HCT116 (cell line): ENCODE results near the gene GPC1. TPM values are rescaled to one million over a fixed set of nuclear protein-coding genes. Genes with fewer than 3 reads are reported as not detected.

ENCODE experiments used
- ATAC-seq: fragments of 200-7000 bp; cut with Tn5 transposase; 2 replicates; pipeline ENCODE4 v1.9.1; 2020; ENCODE audit warnings: mild to moderate bottlenecking, moderate library complexity
- BruUV-seq: library from RNA; stranded (reverse); fragments of 400-500 nt; replicated peaks from 2 replicates; lab custom pipeline; 2021; lab: Mats Ljungman, UMichigan
- CTCF ChIA-PET: fragments of 300-600 bp; sonication (Branson Sonifier 250); formaldehyde crosslinking; loops from one replicate; lab custom pipeline; 2021; ENCODE audit warnings: antibody characterized with exemption; lab: Charles Lee
- POLR2A ChIA-PET: fragments of 300-600, 350-600 bp; sonication (Branson Sonifier 250); formaldehyde crosslinking; loops from one replicate; lab custom pipeline; 2021; ENCODE audit warnings: antibody characterized with exemption; lab: Charles Lee
- RAD21 ChIA-PET, 2 experiments: fragments of 300-600 bp; sonication (Branson Sonifier 250); formaldehyde crosslinking; loops; one replicate each; lab custom pipeline; 2023; ENCODE audit warnings: low total read pairs in 2 of 2; ENCODE audit not compliant: uncharacterized antibody in 2 of 2, unreplicated experiment in 2 of 2, low non-redundant PET in 1 of 2; lab: Charles Lee
- DNase-seq: peaks from one replicate; pipeline ENCODE4 v3.0.0-alpha.2; 2010; ENCODE audit warnings: low read depth, low spot score
- H2AFZ ChIP-seq: fragments of 200-600 bp; shearing (Covaris generic), sonication (generic); 2 replicates; pipeline ENCODE4 v1.6.1; 2017; ENCODE audit warnings: low read depth, mixed run types, mixed read lengths, antibody characterized with exemption, low read length; ENCODE audit not compliant: poor library complexity, severe bottlenecking
- H3K27ac ChIP-seq: 2 replicates; pipeline ENCODE4 v1.5.1; 2012; ENCODE audit warnings: low read depth, low read length
- H3K27me3 ChIP-seq: fragments of 200-600 bp; sonication (generic); 2 replicates; pipeline ENCODE4 v1.6.1; 2016; ENCODE audit warnings: mixed run types, low read length, mixed read lengths; ENCODE audit not compliant: insufficient read depth
- H3K36me3 ChIP-seq, 2 experiments: fragments of 200-500 bp in 1 of 2; fragments of 200-600 bp in 1 of 2; sonication (Bioruptor generic) in 1 of 2; sonication (generic) in 1 of 2; 2 replicates each; pipeline versions ENCODE4 v1.5.1 to v1.6.1; 2014 to 2016; ENCODE audit warnings: low read length in 2 of 2, inconsistent platforms in 1 of 2, mixed read lengths in 1 of 2, mixed run types in 1 of 2; ENCODE audit not compliant: insufficient read depth in 2 of 2, control insufficient read depth in 1 of 2
- H3K4me1 ChIP-seq, 2 experiments: fragments of 200-600 bp in 1 of 2; sonication (generic) in 1 of 2; 2 replicates each; pipeline versions ENCODE4 v1.5.1 to v1.6.1; 2012 to 2017; ENCODE audit warnings: low read length in 2 of 2, inconsistent platforms in 1 of 2, mild to moderate bottlenecking in 1 of 2, mixed read lengths in 1 of 2, mixed run types in 1 of 2, moderate library complexity in 1 of 2; ENCODE audit not compliant: insufficient read depth in 2 of 2, control insufficient read depth in 1 of 2
- H3K4me2 ChIP-seq: fragments of 200-600 bp; sonication (generic); 2 replicates; pipeline ENCODE4 v1.6.1; 2017; ENCODE audit warnings: mixed run types, low read length, mixed read lengths
- H3K4me3 ChIP-seq, 2 experiments: fragments of 200-600 bp in 1 of 2; sonication (generic) in 1 of 2; replicated peaks in 1 of 2; 2 replicates each; pipeline ENCODE4 v1.5.1; 2011 to 2016; ENCODE audit warnings: low read length in 2 of 2, control low read depth in 1 of 2, low read depth in 1 of 2, mild to moderate bottlenecking in 1 of 2, mixed read lengths in 1 of 2, mixed run types in 1 of 2
- H3K79me2 ChIP-seq: fragments of 200-600 bp; sonication (generic); 2 replicates; pipeline ENCODE4 v1.6.1; 2017; ENCODE audit warnings: mild to moderate bottlenecking, mixed run types, low read length, moderate library complexity, mixed read lengths; ENCODE audit not compliant: insufficient read depth
- H3K9ac ChIP-seq: fragments of 200-600 bp; sonication (generic); 2 replicates; pipeline ENCODE4 v1.6.1; 2016; ENCODE audit warnings: low read length, mixed read lengths
- H3K9me2 ChIP-seq: fragments of 200-600 bp; sonication (generic), shearing (Covaris generic); 2 replicates; pipeline ENCODE4 v1.6.1; 2017; ENCODE audit warnings: mixed run types, mild to moderate bottlenecking, moderate library complexity; ENCODE audit not compliant: insufficient read depth
- H3K9me3 ChIP-seq, 2 experiments: fragments of 200-500 bp in 1 of 2; fragments of 200-600 bp in 1 of 2; sonication (Bioruptor generic) in 1 of 2; sonication (generic) in 1 of 2; 2 replicates each; pipeline ENCODE4 v1.6.1; 2014 to 2017; ENCODE audit warnings: low read length in 2 of 2, mixed read lengths in 2 of 2, inconsistent platforms in 1 of 2, low read depth in 1 of 2, mild to moderate bottlenecking in 1 of 2, mixed run types in 1 of 2, moderate library complexity in 1 of 2; ENCODE audit not compliant: control insufficient read depth in 1 of 2, insufficient read depth in 1 of 2
- H4K20me1 ChIP-seq: fragments of 200-600 bp; sonication (generic), shearing (Covaris generic); 2 replicates; pipeline ENCODE4 v1.6.1; 2017; ENCODE audit warnings: mixed run types, mild to moderate bottlenecking, moderate library complexity; ENCODE audit not compliant: insufficient read depth
- CBX3 ChIP-seq: IDR thresholded peaks from 2 replicates; pipeline ENCODE4 v1.6.1; 2012; ENCODE audit warnings: low read depth
- CEBPB ChIP-seq: IDR thresholded peaks from 2 replicates; pipeline ENCODE4 v1.6.1; 2012; ENCODE audit warnings: low read depth
- EGR1 ChIP-seq: IDR thresholded peaks from 2 replicates; pipeline ENCODE4 v1.6.1; 2012; ENCODE audit warnings: low read depth
- ELF1 ChIP-seq: IDR thresholded peaks from 2 replicates; pipeline ENCODE4 v1.6.1; 2012; ENCODE audit warnings: low read depth, borderline replicate concordance
- EZH2 ChIP-seq: fragments of 200-600 bp; sonication (generic); IDR thresholded peaks from 2 replicates; pipeline ENCODE4 v1.6.1; 2017; ENCODE audit warnings: antibody characterized with exemption, mixed run types
- EZH2phosphoT487 ChIP-seq: fragments of 200-600 bp; IDR thresholded peaks from 2 replicates; pipeline ENCODE4 v1.6.1; 2018; ENCODE audit warnings: antibody characterized with exemption, borderline replicate concordance
- JUND ChIP-seq: IDR thresholded peaks from 2 replicates; pipeline ENCODE4 v1.6.1; 2012
- POLR2A ChIP-seq: IDR thresholded peaks from 2 replicates; pipeline ENCODE4 v1.7.0; 2011; ENCODE audit warnings: borderline replicate concordance; ENCODE audit not compliant: insufficient read depth, insufficient read length; ENCODE audit errors: extremely low read depth
- POLR2AphosphoS5 ChIP-seq: IDR thresholded peaks from 2 replicates; pipeline ENCODE4 v1.6.1; 2011; ENCODE audit warnings: mild to moderate bottlenecking, low read depth, low read length, moderate library complexity
- RAD21 ChIP-seq: IDR thresholded peaks from 2 replicates; pipeline ENCODE4 v1.6.1; 2012; ENCODE audit warnings: low read depth, mild to moderate bottlenecking
- REST ChIP-seq: IDR thresholded peaks from 2 replicates; pipeline ENCODE4 v1.6.1; 2012; ENCODE audit warnings: low read depth
- SRF ChIP-seq: IDR thresholded peaks from 2 replicates; pipeline ENCODE4 v1.6.1; 2012; ENCODE audit warnings: low read depth
- TCF7L2 ChIP-seq: IDR thresholded peaks from 2 replicates; pipeline ENCODE4 v1.7.0; 2011; ENCODE audit warnings: borderline replicate concordance, inconsistent platforms; ENCODE audit not compliant: insufficient read depth, insufficient read length; ENCODE audit errors: extremely low read depth
- YY1 ChIP-seq: IDR thresholded peaks from 2 replicates; pipeline ENCODE4 v1.6.1; 2011; ENCODE audit warnings: low read length, low read depth, moderate library complexity, mild to moderate bottlenecking; ENCODE audit not compliant: insufficient replicate concordance; ENCODE audit errors: extremely low read depth
- ZNF274 ChIP-seq: fragments of 200-500 bp; sonication (Bioruptor generic); IDR thresholded peaks from 2 replicates; pipeline ENCODE4 v1.6.1; 2014; ENCODE audit warnings: mild to moderate bottlenecking, low read depth, low read length, inconsistent platforms
- intact Hi-C: fragments of 100-400 bp; cut with micrococcal nuclease; formaldehyde crosslinking; loops from 2 replicates; pipeline ENCODE4 v1.10.0; 2022
- total RNA-seq: library from RNA; stranded (reverse); gene quantifications from one replicate; pipeline ENCODE4 v1.2.1, GENCODE V29; 2021; ENCODE audit not compliant: unreplicated experiment
- TF ChIP-seq, protein P1 (sequence below), 3 experiments: fragments of 200-600 bp in 1 of 3; sonication (generic) in 1 of 3; IDR thresholded peaks in 2 of 3; conservative IDR thresholded peaks in 1 of 3; 2 replicates each; pipeline ENCODE4 v1.5.1; 2012 to 2017; ENCODE audit warnings: low read depth in 2 of 3, low read length in 2 of 3, antibody characterized with exemption in 1 of 3, borderline replicate concordance in 1 of 3, control low read depth in 1 of 3, mild to moderate bottlenecking in 1 of 3, mixed read lengths in 1 of 3, mixed run types in 1 of 3, moderate library complexity in 1 of 3; ENCODE audit not compliant: insufficient read depth in 1 of 3
- TF ChIP-seq, protein P2 (sequence below): IDR thresholded peaks from 2 replicates; pipeline ENCODE4 v1.6.1; 2011; ENCODE audit warnings: mild to moderate bottlenecking, low read length, moderate library complexity; ENCODE audit not compliant: insufficient replicate concordance; ENCODE audit errors: extremely low read depth
- TF ChIP-seq, protein P3 (sequence below): IDR thresholded peaks from 2 replicates; pipeline ENCODE4 v1.6.1; 2012

Gene GPC1
- total RNA-seq, 1 experiment from 2014 or later, result 79.1 TPM

GRCh38 chr2:240397542-240397916 lies 37.9 kb upstream of the GPC1 start (continued):
- TF ChIP-seq ELF1 (no peak), YY1 (no peak), REST (no peak), POLR2A (no peak)

GRCh38 chr2:240397924-240398645 lies 37.4 kb upstream of the GPC1 start:
- Histone ChIP-seq H3K4me2 (no peak overlapping the region), H3K36me3 (no peaks in the 10 kb centered on the region), H3K4me3 (no peak overlapping the region), H2AFZ (no peak overlapping the region), H3K9ac (no peak overlapping the region), H3K4me1 (no peaks in the 10 kb centered on the region), H3K27ac (no peak overlapping the region), H3K9me3 (no peaks in the 10 kb centered on the region), H4K20me1 (no peaks in the 10 kb centered on the region), H3K9me2 (no peaks in the 10 kb centered on the region), H3K27me3 (no peaks in the 10 kb centered on the region), H3K79me2 (no peaks in the 10 kb centered on the region)
- DNase-seq, result no peak
- CTCF ChIA-PET, result no interaction called here
- POLR2A ChIA-PET, result no interaction called here
- RAD21 ChIA-PET, result no interaction called here
- intact Hi-C loops, result no loop called here
- no peak for ATAC-seq
- BruUV-seq, result no TSS peak
- TF ChIP-seq EZH2phosphoT487 (no peak), CEBPB (no peak), TCF7L2 (no peak), JUND (no peak), CBX3 (no peak), RAD21 (no peak), EZH2 (no peak), SRF (no peak), POLR2AphosphoS5 (no peak), EGR1 (no peak), ELF1 (no peak), ZNF274 (no peak)
- TF ChIP-seq, protein P1, sequence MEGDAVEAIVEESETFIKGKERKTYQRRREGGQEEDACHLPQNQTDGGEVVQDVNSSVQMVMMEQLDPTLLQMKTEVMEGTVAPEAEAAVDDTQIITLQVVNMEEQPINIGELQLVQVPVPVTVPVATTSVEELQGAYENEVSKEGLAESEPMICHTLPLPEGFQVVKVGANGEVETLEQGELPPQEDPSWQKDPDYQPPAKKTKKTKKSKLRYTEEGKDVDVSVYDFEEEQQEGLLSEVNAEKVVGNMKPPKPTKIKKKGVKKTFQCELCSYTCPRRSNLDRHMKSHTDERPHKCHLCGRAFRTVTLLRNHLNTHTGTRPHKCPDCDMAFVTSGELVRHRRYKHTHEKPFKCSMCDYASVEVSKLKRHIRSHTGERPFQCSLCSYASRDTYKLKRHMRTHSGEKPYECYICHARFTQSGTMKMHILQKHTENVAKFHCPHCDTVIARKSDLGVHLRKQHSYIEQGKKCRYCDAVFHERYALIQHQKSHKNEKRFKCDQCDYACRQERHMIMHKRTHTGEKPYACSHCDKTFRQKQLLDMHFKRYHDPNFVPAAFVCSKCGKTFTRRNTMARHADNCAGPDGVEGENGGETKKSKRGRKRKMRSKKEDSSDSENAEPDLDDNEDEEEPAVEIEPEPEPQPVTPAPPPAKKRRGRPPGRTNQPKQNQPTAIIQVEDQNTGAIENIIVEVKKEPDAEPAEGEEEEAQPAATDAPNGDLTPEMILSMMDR (IDR thresholded peaks at IDR 0.05 in 2 of 3, conservative IDR thresholded peaks at IDR 0.05 in 1 of 3; ENCODE audit: borderline replicate concordance in 1 of 3, insufficient read depth in 1 of 3, low read depth in 2 of 3, low read length in 2 of 3), result no peak
- TF ChIP-seq, protein P2, sequence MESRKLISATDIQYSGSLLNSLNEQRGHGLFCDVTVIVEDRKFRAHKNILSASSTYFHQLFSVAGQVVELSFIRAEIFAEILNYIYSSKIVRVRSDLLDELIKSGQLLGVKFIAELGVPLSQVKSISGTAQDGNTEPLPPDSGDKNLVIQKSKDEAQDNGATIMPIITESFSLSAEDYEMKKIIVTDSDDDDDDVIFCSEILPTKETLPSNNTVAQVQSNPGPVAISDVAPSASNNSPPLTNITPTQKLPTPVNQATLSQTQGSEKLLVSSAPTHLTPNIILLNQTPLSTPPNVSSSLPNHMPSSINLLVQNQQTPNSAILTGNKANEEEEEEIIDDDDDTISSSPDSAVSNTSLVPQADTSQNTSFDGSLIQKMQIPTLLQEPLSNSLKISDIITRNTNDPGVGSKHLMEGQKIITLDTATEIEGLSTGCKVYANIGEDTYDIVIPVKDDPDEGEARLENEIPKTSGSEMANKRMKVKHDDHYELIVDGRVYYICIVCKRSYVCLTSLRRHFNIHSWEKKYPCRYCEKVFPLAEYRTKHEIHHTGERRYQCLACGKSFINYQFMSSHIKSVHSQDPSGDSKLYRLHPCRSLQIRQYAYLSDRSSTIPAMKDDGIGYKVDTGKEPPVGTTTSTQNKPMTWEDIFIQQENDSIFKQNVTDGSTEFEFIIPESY, result no peak
- TF ChIP-seq, protein P3, sequence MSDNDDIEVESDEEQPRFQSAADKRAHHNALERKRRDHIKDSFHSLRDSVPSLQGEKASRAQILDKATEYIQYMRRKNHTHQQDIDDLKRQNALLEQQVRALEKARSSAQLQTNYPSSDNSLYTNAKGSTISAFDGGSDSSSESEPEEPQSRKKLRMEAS, result no peak
